WTC11 (cell line): ENCODE results near the gene ZNF248. TPM values are rescaled to one million over a fixed set of nuclear protein-coding genes. Genes with fewer than 3 reads are reported as not detected.

Experiments
- ATAC-seq: fragments of 200-7000 bp; cut with Tn5 transposase; 2 replicates; pipeline ENCODE4 v1.10.0; 2021; ENCODE audit warnings: mild to moderate bottlenecking, moderate library complexity
- CTCF ChIA-PET: fragments of 300-600 bp; sonication (Branson Sonifier 250); formaldehyde crosslinking; loops from one replicate; lab custom pipeline; 2021; ENCODE audit warnings: antibody characterized with exemption; lab: Charles Lee
- POLR2A ChIA-PET: fragments of 350-600 bp; sonication (Branson Sonifier 250); formaldehyde crosslinking; loops from one replicate; lab custom pipeline; 2021; ENCODE audit warnings: antibody characterized with exemption; lab: Charles Lee
- DNase-seq: peaks from one replicate; pipeline ENCODE4 v3.0.0; 2021; ENCODE audit warnings: low spot score
- H3K27ac Mint-ChIP-seq: 2 replicates; pipeline ENCODE4 v1.8.0; 2021; ENCODE audit warnings: mixed read lengths
- H3K27me3 Mint-ChIP-seq: 2 replicates; pipeline ENCODE4 v1.8.0; 2021; ENCODE audit warnings: low read depth, mild to moderate bottlenecking, moderate library complexity, mixed read lengths
- H3K36me3 Mint-ChIP-seq: 2 replicates; pipeline ENCODE4 v1.8.0; 2021; ENCODE audit warnings: mixed read lengths
- H3K4me1 Mint-ChIP-seq: 2 replicates; pipeline ENCODE4 v1.8.0; 2022; ENCODE audit warnings: mixed read lengths
- H3K4me3 Mint-ChIP-seq: 2 replicates; pipeline ENCODE4 v1.8.0; 2021; ENCODE audit warnings: mild to moderate bottlenecking, moderate library complexity, mixed read lengths
- H3K9me3 Mint-ChIP-seq: 2 replicates; pipeline ENCODE4 v1.8.0; 2021; ENCODE audit warnings: mixed read lengths
- ATF1 ChIP-seq: sonication (generic); formaldehyde crosslinking; IDR thresholded peaks from 2 replicates; pipeline ENCODE4 v1.8.1; 2023; ENCODE audit warnings: mild to moderate bottlenecking, moderate library complexity, missing genetic modification reagents
- ATF3 ChIP-seq: sonication (generic); formaldehyde crosslinking; conservative IDR thresholded peaks from 2 replicates; pipeline ENCODE4 v1.8.1; 2022; ENCODE audit warnings: mild to moderate bottlenecking, missing genetic modification reagents
- CDX4 ChIP-seq: fragments of 250-450 bp; sonication (Bioruptor Pico); IDR thresholded peaks from 2 replicates; pipeline ENCODE4 v1.9.0; 2021; ENCODE audit warnings: moderate library complexity, mild to moderate bottlenecking, inconsistent platforms, borderline replicate concordance
- ETV6 ChIP-seq: sonication (generic); formaldehyde crosslinking; IDR thresholded peaks from 2 replicates; pipeline ENCODE4 v1.8.1; 2022; ENCODE audit warnings: mild to moderate bottlenecking, missing genetic modification reagents
- GABPB1 ChIP-seq: sonication (generic); formaldehyde crosslinking; IDR thresholded peaks from 2 replicates; pipeline ENCODE4 v1.8.1; 2023; ENCODE audit warnings: mild to moderate bottlenecking, missing genetic modification reagents
- GTF2I ChIP-seq: fragments of 250-450 bp; sonication (Bioruptor Pico); conservative IDR thresholded peaks from 2 replicates; pipeline ENCODE4 v1.4.0; 2021; ENCODE audit warnings: mild to moderate bottlenecking
- IRF1 ChIP-seq: sonication (generic); formaldehyde crosslinking; IDR thresholded peaks from 2 replicates; pipeline ENCODE4 v1.8.0; 2023; ENCODE audit warnings: missing genetic modification reagents
- KAT7 ChIP-seq: sonication (generic); formaldehyde crosslinking; IDR thresholded peaks from 2 replicates; pipeline ENCODE4 v1.8.1; 2023; ENCODE audit warnings: missing genetic modification reagents, mild to moderate bottlenecking, borderline replicate concordance
- PRRX2 ChIP-seq: fragments of 250-450 bp; sonication (Bioruptor Pico); IDR thresholded peaks from 2 replicates; pipeline ENCODE4 v1.8.0; 2021; ENCODE audit warnings: mild to moderate bottlenecking
- RELA ChIP-seq: sonication (generic); formaldehyde crosslinking; IDR thresholded peaks from 2 replicates; pipeline ENCODE4 v1.8.1; 2022; ENCODE audit warnings: missing genetic modification reagents, mild to moderate bottlenecking, borderline replicate concordance
- SP1 ChIP-seq: sonication (generic); formaldehyde crosslinking; conservative IDR thresholded peaks from 2 replicates; pipeline ENCODE4 v1.8.1; 2022; ENCODE audit warnings: missing genetic modification reagents
- STAT6 ChIP-seq: sonication (generic); formaldehyde crosslinking; conservative IDR thresholded peaks from 2 replicates; pipeline ENCODE4 v1.8.1; 2023; ENCODE audit warnings: mild to moderate bottlenecking, low read depth, missing genetic modification reagents, moderate library complexity
- TEAD4 ChIP-seq: sonication (generic); formaldehyde crosslinking; IDR thresholded peaks from 2 replicates; pipeline ENCODE4 v1.8.0; 2022; ENCODE audit warnings: mild to moderate bottlenecking, missing genetic modification reagents
- ZNF232 ChIP-seq: sonication (generic); formaldehyde crosslinking; IDR thresholded peaks from 2 replicates; pipeline ENCODE4 v1.8.0; 2022; ENCODE audit warnings: mild to moderate bottlenecking, missing genetic modification reagents
- ZNF263 ChIP-seq: sonication (generic); formaldehyde crosslinking; IDR thresholded peaks from 2 replicates; pipeline ENCODE4 v1.8.1; 2022; ENCODE audit warnings: low read depth, mild to moderate bottlenecking, moderate library complexity, missing genetic modification reagents
- ZNF416 ChIP-seq: fragments of 250-450 bp; sonication (Bioruptor Pico); IDR thresholded peaks from 2 replicates; pipeline ENCODE4 v1.9.0; 2021; ENCODE audit warnings: mild to moderate bottlenecking, inconsistent platforms
- ZNF512 ChIP-seq: sonication (generic); formaldehyde crosslinking; IDR thresholded peaks from 2 replicates; pipeline ENCODE4 v1.8.1; 2022; ENCODE audit warnings: missing genetic modification reagents, borderline replicate concordance
- ZNF532 ChIP-seq: fragments of 250-450 bp; sonication (Bioruptor Pico); IDR thresholded peaks from 2 replicates; pipeline ENCODE4 v1.9.0; 2021; ENCODE audit warnings: mild to moderate bottlenecking, borderline replicate concordance
- total RNA-seq: library from RNA; stranded (reverse); gene quantifications from 3 replicates; pipeline ENCODE4 v1.2.3, GENCODE V29; 2021

ZNF248 gene
- total RNA-seq, 1 experiment from 2014 or later, result 1.9 TPM

- no peak for TF ChIP-seq ZNF512
- no peak for TF ChIP-seq GTF2I
- TF ChIP-seq KAT7, result no peak
- no peak for TF ChIP-seq ETV6 (CRISPR knock-in tag)
- no peak for TF ChIP-seq IRF1 (CRISPR knock-in tag)
- no peak for TF ChIP-seq SP1 (CRISPR knock-in tag)
- TF ChIP-seq STAT6 (CRISPR knock-in tag), result no peak
These were observed 25.7 kb downstream of the ZNF248 start (continued) for GRCh38 chr10:37831495-37832333.

- no peak overlapping the region for H3K27ac Mint-ChIP-seq
- H3K4me1 Mint-ChIP-seq, result no peaks in the 10 kb centered on the region
- H3K36me3 Mint-ChIP-seq, result peaks cover 76% of the 10 kb centered on the region
- CTCF ChIA-PET, result no interaction called here
- peaks cover 9% of the 10 kb centered on the region for H3K27me3 Mint-ChIP-seq
- DNase-seq, result no peak
- peaks cover 75% of the 10 kb centered on the region for H3K9me3 Mint-ChIP-seq
- ATAC-seq, result no peak
- TF ChIP-seq ZNF263 (CRISPR knock-in tag) (no peak), CDX4 (CRISPR knock-in tag) (no peak), PRRX2 (CRISPR knock-in tag) (no peak), ZNF416 (CRISPR knock-in tag) (no peak), TEAD4 (CRISPR knock-in tag) (no peak), ZNF532 (CRISPR knock-in tag) (no peak), RELA (CRISPR knock-in tag) (no peak), GABPB1 (CRISPR knock-in tag) (no peak), KAT7 (no peak), ZNF232 (no peak), ATF3 (CRISPR knock-in tag) (no peak), ATF1 (CRISPR knock-in tag) (no peak)
- TF ChIP-seq, all 79 proteins: peak for 0
- H3K4me3 Mint-ChIP-seq, result no peak overlapping the region
- POLR2A ChIA-PET, result no interaction called here
These were observed 30.6 kb downstream of the ZNF248 start for GRCh38 chr10:37826806-37827205.
